ENCODE data around the gene FAM204A.

Gene FAM204A

GRCh38 chr10:118311505-118311904 is 30.6 kb downstream of the FAM204A start:
- no peak for TF ChIP-seq REST (IDR thresholded peaks at IDR 0.05; ENCODE audit: insufficient read depth in 1 of 2, low read depth in 2 of 2, low read length in 2 of 2)
- no peak for TF ChIP-seq POLR2AphosphoS5 (IDR thresholded peaks at IDR 0.05; ENCODE audit: low read depth, low read length)
- no peak for TF ChIP-seq FOXP2 (optimal IDR thresholded peaks at IDR 0.05; ENCODE audit: borderline replicate concordance, extremely low read depth, extremely low read length, insufficient read depth)
- no peak for TF ChIP-seq SIN3A (IDR thresholded peaks at IDR 0.05; ENCODE audit: borderline replicate concordance, insufficient read depth, low read length)
- no peak for TF ChIP-seq TAF1 (IDR thresholded peaks at IDR 0.05; ENCODE audit: borderline replicate concordance, insufficient read depth, low read length)

GRCh38 chr10:118310822-118311221 is 31.3 kb downstream of the FAM204A start:
- TF ChIP-seq REST (IDR thresholded peaks at IDR 0.05; ENCODE audit: insufficient read depth in 1 of 2, low read depth in 2 of 2, low read length in 2 of 2) (no peak), POLR2AphosphoS5 (IDR thresholded peaks at IDR 0.05; ENCODE audit: low read depth, low read length) (no peak), SIN3A (IDR thresholded peaks at IDR 0.05; ENCODE audit: borderline replicate concordance, insufficient read depth, low read length) (no peak), TAF1 (IDR thresholded peaks at IDR 0.05; ENCODE audit: borderline replicate concordance, insufficient read depth, low read length) (no peak), FOXP2 (optimal IDR thresholded peaks at IDR 0.05; ENCODE audit: borderline replicate concordance, extremely low read depth, extremely low read length, insufficient read depth) (no peak)

- no peak for TF ChIP-seq SIN3A (IDR thresholded peaks at IDR 0.05; ENCODE audit: borderline replicate concordance, insufficient read depth, low read length)
- no peak for TF ChIP-seq POLR2AphosphoS5 (IDR thresholded peaks at IDR 0.05; ENCODE audit: low read depth, low read length)
- no peak for TF ChIP-seq REST (IDR thresholded peaks at IDR 0.05; ENCODE audit: insufficient read depth in 1 of 2, low read depth in 2 of 2, low read length in 2 of 2)
- no peak for TF ChIP-seq FOXP2 (optimal IDR thresholded peaks at IDR 0.05; ENCODE audit: borderline replicate concordance, extremely low read depth, extremely low read length, insufficient read depth)
- no peak for TF ChIP-seq TAF1 (IDR thresholded peaks at IDR 0.05; ENCODE audit: borderline replicate concordance, insufficient read depth, low read length)
These were observed 32.2 kb downstream of the FAM204A start for GRCh38 chr10:118309911-118310310.

- TF ChIP-seq SIN3A (IDR thresholded peaks at IDR 0.05; ENCODE audit: borderline replicate concordance, insufficient read depth, low read length), result no peak
- TF ChIP-seq REST (IDR thresholded peaks at IDR 0.05; ENCODE audit: insufficient read depth in 1 of 2, low read depth in 2 of 2, low read length in 2 of 2), result no peak
- TF ChIP-seq TAF1 (IDR thresholded peaks at IDR 0.05; ENCODE audit: borderline replicate concordance, insufficient read depth, low read length), result no peak
- TF ChIP-seq FOXP2 (optimal IDR thresholded peaks at IDR 0.05; ENCODE audit: borderline replicate concordance, extremely low read depth, extremely low read length, insufficient read depth), result no peak
- no peak for TF ChIP-seq POLR2AphosphoS5 (IDR thresholded peaks at IDR 0.05; ENCODE audit: low read depth, low read length)
These were observed 33.5 kb downstream of the FAM204A start for GRCh38 chr10:118308664-118309063.

GRCh38 chr10:118307859-118308258 is 34.3 kb downstream of the FAM204A start:
- no peak for TF ChIP-seq SIN3A (IDR thresholded peaks at IDR 0.05; ENCODE audit: borderline replicate concordance, insufficient read depth, low read length)
- no peak for TF ChIP-seq FOXP2 (optimal IDR thresholded peaks at IDR 0.05; ENCODE audit: borderline replicate concordance, extremely low read depth, extremely low read length, insufficient read depth)
- TF ChIP-seq REST (IDR thresholded peaks at IDR 0.05; ENCODE audit: insufficient read depth in 1 of 2, low read depth in 2 of 2, low read length in 2 of 2), result no peak
- TF ChIP-seq TAF1 (IDR thresholded peaks at IDR 0.05; ENCODE audit: borderline replicate concordance, insufficient read depth, low read length), result no peak
- no peak for TF ChIP-seq POLR2AphosphoS5 (IDR thresholded peaks at IDR 0.05; ENCODE audit: low read depth, low read length)

Data from PFSK-1 (cell line).